ENCODE data around the gene DOCK10.

GRCh38 chr2:224723586-224724217 lies 318.6 kb downstream of the DOCK10 start:
- TF ChIP-seq, protein P1, sequence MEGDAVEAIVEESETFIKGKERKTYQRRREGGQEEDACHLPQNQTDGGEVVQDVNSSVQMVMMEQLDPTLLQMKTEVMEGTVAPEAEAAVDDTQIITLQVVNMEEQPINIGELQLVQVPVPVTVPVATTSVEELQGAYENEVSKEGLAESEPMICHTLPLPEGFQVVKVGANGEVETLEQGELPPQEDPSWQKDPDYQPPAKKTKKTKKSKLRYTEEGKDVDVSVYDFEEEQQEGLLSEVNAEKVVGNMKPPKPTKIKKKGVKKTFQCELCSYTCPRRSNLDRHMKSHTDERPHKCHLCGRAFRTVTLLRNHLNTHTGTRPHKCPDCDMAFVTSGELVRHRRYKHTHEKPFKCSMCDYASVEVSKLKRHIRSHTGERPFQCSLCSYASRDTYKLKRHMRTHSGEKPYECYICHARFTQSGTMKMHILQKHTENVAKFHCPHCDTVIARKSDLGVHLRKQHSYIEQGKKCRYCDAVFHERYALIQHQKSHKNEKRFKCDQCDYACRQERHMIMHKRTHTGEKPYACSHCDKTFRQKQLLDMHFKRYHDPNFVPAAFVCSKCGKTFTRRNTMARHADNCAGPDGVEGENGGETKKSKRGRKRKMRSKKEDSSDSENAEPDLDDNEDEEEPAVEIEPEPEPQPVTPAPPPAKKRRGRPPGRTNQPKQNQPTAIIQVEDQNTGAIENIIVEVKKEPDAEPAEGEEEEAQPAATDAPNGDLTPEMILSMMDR (IDR thresholded peaks at IDR 0.05; ENCODE audit: low read depth, low read length), result no peak
- TF ChIP-seq POLR2A (IDR thresholded peaks at IDR 0.05; ENCODE audit: extremely low read depth, insufficient read length) (no peak), MYC (IDR thresholded peaks at IDR 0.05; ENCODE audit: low read depth, low read length) (no peak), MAX (IDR thresholded peaks at IDR 0.05; ENCODE audit: low read depth, low read length) (no peak)
